Osteocyte (in vitro differentiated cells): ENCODE results near the gene FMO4. TPM values are rescaled to one million over a fixed set of nuclear protein-coding genes. Genes with fewer than 3 reads are reported as not detected.
"Not testable (repeated sequence)": the region's sequence is repeated elsewhere in the genome, so short reads cannot be mapped to it uniquely, and the experiment has no call there.

Experiments
- DNase-seq: peaks from one replicate; pipeline ENCODE4 v3.0.0; 2021; ENCODE audit warnings: mixed read lengths; ENCODE audit not compliant: unreplicated experiment; ENCODE audit errors: extremely low spot score
- H3K27ac Mint-ChIP-seq: one replicate; pipeline ENCODE4 v1.8.0; 2021; ENCODE audit warnings: mild to moderate bottlenecking, mixed read lengths; ENCODE audit not compliant: unreplicated experiment
- H3K27me3 Mint-ChIP-seq: one replicate; pipeline ENCODE4 v1.8.0; 2021; ENCODE audit warnings: mixed read lengths; ENCODE audit not compliant: unreplicated experiment
- H3K36me3 Mint-ChIP-seq: one replicate; pipeline ENCODE4 v1.8.0; 2021; ENCODE audit warnings: mixed read lengths; ENCODE audit not compliant: unreplicated experiment
- H3K4me1 Mint-ChIP-seq: one replicate; pipeline ENCODE4 v1.8.0; 2021; ENCODE audit warnings: mixed read lengths; ENCODE audit not compliant: unreplicated experiment
- H3K4me3 Mint-ChIP-seq: one replicate; pipeline ENCODE4 v1.8.0; 2021; ENCODE audit warnings: mild to moderate bottlenecking, moderate library complexity, mixed read lengths; ENCODE audit not compliant: unreplicated experiment
- H3K9me3 Mint-ChIP-seq: one replicate; pipeline ENCODE4 v1.8.0; 2021; ENCODE audit warnings: mixed read lengths; ENCODE audit not compliant: unreplicated experiment
- CTCF ChIP-seq: fragments of 200-600 bp; sonication (generic); IDR thresholded peaks from 2 replicates; pipeline ENCODE4 v1.5.0; 2021; ENCODE audit warnings: antibody characterized with exemption, mild to moderate bottlenecking, moderate library complexity
- total RNA-seq: library from RNA; stranded (reverse); gene quantifications from 2 replicates; pipeline ENCODE4 v1.2.1, GENCODE V29; 2021

The FMO4 gene
- total RNA-seq, 1 donor from 2014 or later, result 4.1 TPM

- peaks cover 17% of the 10 kb centered on the region for H3K27me3 Mint-ChIP-seq
- H3K27ac Mint-ChIP-seq, DNase-seq, H3K36me3 Mint-ChIP-seq, H3K9me3 Mint-ChIP-seq, H3K4me1 Mint-ChIP-seq, H3K4me3 Mint-ChIP-seq: not testable (repeated sequence)
- TF ChIP-seq CTCF, result peak; percentile 18
These were observed 45.9 kb downstream of the FMO4 start for GRCh38 chr1:171359731-171360527.

DNA sequence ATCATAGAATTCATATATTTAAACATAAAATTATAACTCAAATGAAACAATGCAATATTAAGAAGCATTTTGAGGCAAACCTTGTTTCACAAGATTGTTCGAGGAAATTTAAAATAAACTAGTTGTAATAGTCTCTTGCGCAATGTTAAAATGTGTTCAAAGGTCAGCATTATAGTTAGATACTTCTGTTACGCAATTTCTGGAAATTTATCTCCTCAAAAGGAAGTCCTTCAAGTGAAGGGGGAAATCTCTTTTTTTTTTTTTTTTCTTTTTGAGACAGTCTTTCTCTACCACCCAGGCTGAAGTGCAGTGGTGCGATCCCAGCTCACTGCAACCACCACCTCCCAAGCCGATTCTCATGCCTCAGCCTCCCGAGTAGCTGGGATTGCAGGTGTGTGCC is 52.1 kb downstream of the FMO4 start:
- DNase-seq, result no peak
- Mint-ChIP-seq H3K4me1 (no peaks in the 10 kb centered on the region), H3K9me3 (peaks cover 3% of the 10 kb centered on the region), H3K36me3 (no peaks in the 10 kb centered on the region), H3K27ac (no peak overlapping the region), H3K27me3 (peaks cover 13% of the 10 kb centered on the region), H3K4me3 (no peak overlapping the region)
- TF ChIP-seq CTCF, result no peak

DNA sequence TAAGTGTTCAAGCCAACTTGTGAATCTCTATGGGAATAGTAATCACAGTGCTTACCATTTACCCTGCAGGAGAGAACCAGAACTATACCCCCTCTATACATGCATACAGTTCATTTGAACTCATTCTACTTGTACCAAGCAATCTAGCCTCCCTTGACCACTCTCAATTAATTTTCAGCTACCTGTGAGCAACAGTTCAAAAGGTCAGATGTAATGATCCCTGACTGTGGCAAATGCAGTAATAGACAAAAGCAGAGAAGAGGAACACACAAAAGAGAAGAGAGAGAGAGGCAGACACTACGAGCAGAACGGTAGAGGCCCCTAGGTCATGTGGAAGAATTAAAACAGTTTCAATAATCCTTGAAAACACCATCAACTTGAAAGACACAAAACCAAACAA is 52.8 kb downstream of the FMO4 start:
- DNase-seq, result no peak
- Mint-ChIP-seq H3K9me3 (peaks cover 3% of the 10 kb centered on the region), H3K36me3 (no peaks in the 10 kb centered on the region), H3K27ac (no peak overlapping the region), H3K4me3 (no peak overlapping the region), H3K27me3 (peaks cover 12% of the 10 kb centered on the region), H3K4me1 (no peaks in the 10 kb centered on the region)
- no peak for TF ChIP-seq CTCF

DNA sequence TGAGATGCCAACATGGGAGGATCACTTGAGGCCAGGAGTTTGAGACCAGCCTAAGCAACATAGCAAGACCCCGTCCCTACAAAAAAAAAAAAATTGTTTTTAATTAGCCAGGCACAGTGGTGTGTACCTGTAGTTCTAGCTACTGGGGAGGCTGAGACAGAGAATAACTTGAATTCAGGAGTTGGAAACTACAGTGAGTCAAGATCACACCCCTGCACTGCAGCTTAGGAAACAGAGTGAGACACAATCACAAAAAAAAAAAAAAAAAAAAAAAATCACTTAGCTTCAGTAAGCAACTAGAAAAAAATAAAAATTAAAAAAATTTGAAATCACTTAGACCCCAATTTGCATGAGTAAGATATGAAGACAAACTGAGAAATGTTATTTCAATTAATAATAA is 53.5 kb downstream of the FMO4 start:
- no peak for DNase-seq
- Mint-ChIP-seq H3K27me3 (peaks cover 6% of the 10 kb centered on the region), H3K4me1 (no peaks in the 10 kb centered on the region), H3K36me3 (no peaks in the 10 kb centered on the region), H3K4me3 (no peak overlapping the region), H3K9me3 (peaks cover 3% of the 10 kb centered on the region), H3K27ac (no peak overlapping the region)
- no peak for TF ChIP-seq CTCF

DNA sequence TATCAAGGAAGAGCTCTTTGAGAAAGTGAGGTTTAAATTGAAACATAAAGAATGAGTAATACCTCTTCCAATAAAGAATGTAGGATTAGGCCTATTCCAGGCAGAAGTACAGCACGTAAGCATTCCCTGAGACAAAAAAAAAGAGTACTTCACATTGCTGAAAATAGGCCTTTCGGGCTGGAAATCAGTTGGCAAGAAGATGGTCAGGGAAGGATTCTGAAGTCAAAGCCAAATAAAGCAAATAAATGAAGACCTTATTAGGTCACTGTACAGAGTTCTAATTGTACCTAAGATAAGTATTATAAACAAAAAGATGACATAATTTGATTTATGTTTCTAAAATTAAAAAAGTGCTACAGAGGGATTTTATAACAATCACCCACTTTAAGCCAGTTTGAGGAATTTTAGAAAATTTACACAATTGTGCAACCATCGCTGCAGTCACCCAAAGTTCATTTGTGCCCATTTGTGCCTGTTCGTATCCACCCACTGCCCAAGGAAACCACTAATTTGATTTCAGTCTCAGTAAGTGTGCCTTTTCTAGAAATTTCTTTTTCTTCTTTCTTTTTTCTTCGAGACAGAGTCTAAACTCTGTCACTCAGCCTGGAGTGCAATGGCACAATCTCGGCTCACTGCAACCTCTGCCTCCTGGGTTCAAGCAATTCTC is 58.6 kb downstream of the FMO4 start:
- Mint-ChIP-seq H3K4me3 (no peak overlapping the region), H3K27ac (no peak overlapping the region), H3K36me3 (no peaks in the 10 kb centered on the region), H3K27me3 (peaks cover 4% of the 10 kb centered on the region), H3K4me1 (no peaks in the 10 kb centered on the region), H3K9me3 (peaks cover 3% of the 10 kb centered on the region)
- DNase-seq, result no peak
- TF ChIP-seq CTCF, result no peak

GRCh38 chr1:171373357-171374122 is 59.6 kb downstream of the FMO4 start:
- DNase-seq, H3K4me1 Mint-ChIP-seq, H3K36me3 Mint-ChIP-seq, H3K9me3 Mint-ChIP-seq, H3K27me3 Mint-ChIP-seq, H3K27ac Mint-ChIP-seq: not testable (repeated sequence)
- peak overlapping the region; percentile 61 for H3K4me3 Mint-ChIP-seq
